ENCODE results near the gene OAS3.
"Not testable (repeated sequence)": the region's sequence is repeated elsewhere in the genome, so short reads cannot be mapped to it uniquely, and the experiment has no call there.

DNA sequence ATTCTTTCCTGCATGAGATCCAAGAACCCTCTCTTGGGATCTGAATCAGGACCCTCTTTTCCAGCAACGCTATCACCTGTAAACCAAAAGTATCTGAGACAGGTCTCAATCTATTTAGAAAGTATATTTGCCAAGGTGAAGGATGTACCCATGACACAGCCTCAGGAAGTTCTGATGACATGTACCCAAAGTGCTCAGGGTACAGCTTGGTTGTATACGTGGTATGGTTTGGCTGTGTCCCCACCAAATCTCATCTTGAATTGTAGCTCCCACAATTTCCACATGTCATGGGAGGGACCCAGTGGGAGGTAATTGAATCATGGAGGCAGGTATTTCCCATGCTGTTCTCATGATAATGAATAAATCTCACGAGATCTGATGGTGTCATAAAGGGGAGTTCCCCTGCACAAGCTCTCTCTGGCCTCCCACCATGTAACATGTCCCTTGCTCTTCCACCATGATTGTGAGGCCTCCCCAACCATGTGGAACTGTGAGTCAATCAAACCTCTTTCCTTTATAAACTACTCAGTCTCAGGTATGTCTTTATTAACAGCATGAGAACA is 50.6 kb downstream of the OAS3 start:
- TF ChIP-seq, protein P1, sequence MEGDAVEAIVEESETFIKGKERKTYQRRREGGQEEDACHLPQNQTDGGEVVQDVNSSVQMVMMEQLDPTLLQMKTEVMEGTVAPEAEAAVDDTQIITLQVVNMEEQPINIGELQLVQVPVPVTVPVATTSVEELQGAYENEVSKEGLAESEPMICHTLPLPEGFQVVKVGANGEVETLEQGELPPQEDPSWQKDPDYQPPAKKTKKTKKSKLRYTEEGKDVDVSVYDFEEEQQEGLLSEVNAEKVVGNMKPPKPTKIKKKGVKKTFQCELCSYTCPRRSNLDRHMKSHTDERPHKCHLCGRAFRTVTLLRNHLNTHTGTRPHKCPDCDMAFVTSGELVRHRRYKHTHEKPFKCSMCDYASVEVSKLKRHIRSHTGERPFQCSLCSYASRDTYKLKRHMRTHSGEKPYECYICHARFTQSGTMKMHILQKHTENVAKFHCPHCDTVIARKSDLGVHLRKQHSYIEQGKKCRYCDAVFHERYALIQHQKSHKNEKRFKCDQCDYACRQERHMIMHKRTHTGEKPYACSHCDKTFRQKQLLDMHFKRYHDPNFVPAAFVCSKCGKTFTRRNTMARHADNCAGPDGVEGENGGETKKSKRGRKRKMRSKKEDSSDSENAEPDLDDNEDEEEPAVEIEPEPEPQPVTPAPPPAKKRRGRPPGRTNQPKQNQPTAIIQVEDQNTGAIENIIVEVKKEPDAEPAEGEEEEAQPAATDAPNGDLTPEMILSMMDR (conservative IDR thresholded peaks at IDR 0.05 in 1 of 2, IDR thresholded peaks at IDR 0.05 in 1 of 2; ENCODE audit: extremely low read depth in 1 of 2, insufficient read depth in 1 of 2, low read depth in 1 of 2, low read length in 2 of 2), result not testable (repeated sequence)
- not testable (repeated sequence) for TF ChIP-seq EZH2 (IDR thresholded peaks at IDR 0.05; ENCODE audit: borderline replicate concordance, low read length)

All from mammary epithelial cell (primary cell).